Activated CD4-positive, alpha-beta T cell treated with anti-CD3 and anti-CD28 coated beads for 36 hours (primary cell): ENCODE results near the gene ZC3H10. TPM values are rescaled to one million over a fixed set of nuclear protein-coding genes. Genes with fewer than 3 reads are reported as not detected.
A peak's percentile ranks its signal among the peaks of the same experiment; 100 is the strongest.

Source experiments
- ATAC-seq: fragments of 200-7000 bp; cut with Tn5 transposase; one replicate; pipeline ENCODE4 v1.10.0; 2021; ENCODE audit warnings: mild to moderate bottlenecking, moderate library complexity
- CTCF ChIA-PET: fragments of 350-600 bp; sonication (Branson Sonifier 250); formaldehyde crosslinking; loops from one replicate; lab custom pipeline; 2021; ENCODE audit warnings: antibody characterized with exemption; lab: Charles Lee
- POLR2A ChIA-PET: fragments of 350-600 bp; sonication (Branson Sonifier 250); formaldehyde crosslinking; loops from one replicate; lab custom pipeline; 2021; ENCODE audit warnings: antibody characterized with exemption, inconsistent platforms; lab: Charles Lee
- DNase-seq: peaks from one replicate; pipeline ENCODE4 v3.0.0-alpha.2; 2020
- H3K27ac Mint-ChIP-seq: one replicate; pipeline ENCODE4 v1.8.0; 2021; ENCODE audit warnings: mixed read lengths
- H3K27me3 Mint-ChIP-seq: one replicate; pipeline ENCODE4 v1.8.0; 2021; ENCODE audit warnings: mixed read lengths
- H3K36me3 Mint-ChIP-seq: one replicate; pipeline ENCODE4 v1.8.0; 2021; ENCODE audit warnings: low read depth, mixed read lengths
- H3K4me1 Mint-ChIP-seq: one replicate; pipeline ENCODE4 v1.8.0; 2021; ENCODE audit warnings: mixed read lengths
- H3K4me3 Mint-ChIP-seq: one replicate; pipeline ENCODE4 v1.8.0; 2021; ENCODE audit warnings: mild to moderate bottlenecking, moderate library complexity, mixed read lengths
- H3K9me3 Mint-ChIP-seq: one replicate; pipeline ENCODE4 v1.8.0; 2021; ENCODE audit warnings: low read depth, mixed read lengths
- intact Hi-C, 2 experiments: fragments of 100-400 bp; cut with DNase I in 1 of 2; cut with micrococcal nuclease in 1 of 2; formaldehyde crosslinking; loops; one replicate each; pipeline versions ENCODE4 v1.14.2 to v1.15.1; 2022 to 2024; cut with DNase I, micrococcal nuclease
- total RNA-seq, 2 experiments: library from RNA; stranded (reverse); gene quantifications; one replicate each; pipeline ENCODE4 v1.2.3, GENCODE V29; 2021

ZC3H10 gene
- total RNA-seq, 2 experiments from 2014 or later, result 6.4 to 6.5 TPM

DNA sequence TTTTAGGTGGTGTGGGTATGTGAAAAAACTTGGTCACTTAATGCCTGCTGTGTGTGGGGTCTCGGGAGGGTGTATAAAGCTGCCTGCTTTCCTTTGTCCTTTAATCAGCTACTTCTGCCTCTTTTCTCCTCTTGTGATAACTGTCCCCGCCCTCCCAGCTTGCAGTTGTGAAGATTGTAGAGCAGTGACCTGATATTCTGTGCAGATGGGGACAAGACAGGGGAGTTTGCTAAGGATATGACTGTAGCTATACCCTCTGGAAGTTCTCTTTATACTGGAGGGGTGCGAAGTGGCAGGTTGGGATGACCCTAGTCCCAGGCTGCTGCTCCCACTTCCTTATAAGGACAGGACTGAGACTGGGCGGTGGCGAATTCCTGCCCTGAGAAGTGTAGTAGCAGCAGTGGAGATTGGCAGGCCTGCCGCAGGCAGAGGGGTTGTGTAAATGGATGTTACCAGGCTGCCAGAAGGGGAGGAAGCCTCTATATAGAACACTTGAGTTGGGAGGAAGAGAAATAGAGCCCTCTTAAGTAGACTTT lies 40.9 kb downstream of the ZC3H10 start:
- intact Hi-C loops, result loop anchor here (1.0 to 10.0 kb wide), 9 partner anchors 30 to 926 kb away; partner anchors contain the start of genes ZC3H10 (in 2 of the 2), CS (in 1 of the 2), ESYT1 (in 1 of the 2) and NAB2 (in 1 of the 2)
- peak; percentile 45 for DNase-seq
- H3K27ac Mint-ChIP-seq, result peak overlapping the region; percentile 96
- no peaks in the 10 kb centered on the region for H3K9me3 Mint-ChIP-seq
- peaks cover 60% of the 10 kb centered on the region for H3K36me3 Mint-ChIP-seq
- CTCF ChIA-PET, result interaction anchor here (0.5 to 1.8 kb wide), 14 partner anchors 8 to 224 kb away, joined by 3 to 10 read pairs (median 4); partner anchors contain the start of genes ESYT1 and SMARCC2
- ATAC-seq, result peak; percentile 1
- H3K4me3 Mint-ChIP-seq, result peak overlapping the region; percentile 99
- peaks cover 26% of the 10 kb centered on the region for H3K4me1 Mint-ChIP-seq
- H3K27me3 Mint-ChIP-seq, result no peaks in the 10 kb centered on the region
- POLR2A ChIA-PET, result interaction anchor here (1.4 to 4.4 kb wide), 2 partner anchors 31 to 41 kb away, joined by 9 to 19 read pairs; partner anchors contain the start of genes ESYT1 and ZC3H10

- ChIA-PET POLR2A (interaction anchor here (1.4 to 4.4 kb wide), 2 partner anchors 31 to 41 kb away, joined by 9 to 19 read pairs; partner anchors contain the start of genes ESYT1 and ZC3H10), CTCF (interaction anchor here (0.5 to 1.8 kb wide), 10 partner anchors 25 to 900 kb away, joined by 3 to 10 read pairs (median 3); partner anchors contain the start of genes ESYT1 and SMARCC2)
- peaks cover 64% of the 10 kb centered on the region for H3K36me3 Mint-ChIP-seq
- peak overlapping the region; percentile 96 for H3K27ac Mint-ChIP-seq
- DNase-seq (no peak), ATAC-seq (no peak)
- peaks cover 26% of the 10 kb centered on the region for H3K4me1 Mint-ChIP-seq
- H3K4me3 Mint-ChIP-seq, result peak overlapping the region; percentile 99
- H3K9me3 Mint-ChIP-seq, result no peaks in the 10 kb centered on the region
- no peaks in the 10 kb centered on the region for H3K27me3 Mint-ChIP-seq
- intact Hi-C loops, result loop anchor here (1.0 to 10.0 kb wide), 4 partner anchors 28 to 925 kb away; partner anchors contain the start of genes NAB2 (in 1 of the 2) and ZC3H10 (in 1 of the 2)
Observed at GRCh38 chr12:56159482-56160192, 41.6 kb downstream of the ZC3H10 start.

GRCh38 chr12:56160193-56160763 lies 42.2 kb downstream of the ZC3H10 start:
- Mint-ChIP-seq H3K4me3 (peak overlapping the region; percentile 99), H3K9me3 (no peaks in the 10 kb centered on the region), H3K4me1 (peaks cover 26% of the 10 kb centered on the region), H3K27me3 (no peaks in the 10 kb centered on the region), H3K36me3 (peaks cover 63% of the 10 kb centered on the region), H3K27ac (peak overlapping the region; percentile 96)
- ChIA-PET CTCF (interaction anchor here (0.6 to 1.6 kb wide), 6 partner anchors 31 to 900 kb away, joined by 3 to 6 read pairs (median 4); partner anchors contain the start of gene ESYT1), POLR2A (interaction anchor here (3.2 to 4.4 kb wide), 2 partner anchors 32 to 42 kb away, joined by 16 to 19 read pairs; partner anchors contain the start of genes ESYT1 and ZC3H10)
- ATAC-seq (peak; percentile 61), DNase-seq (peak; percentile 78)
- intact Hi-C loops, result loop anchor here in 1 of 2 experiments (1.0 kb wide), 1 partner anchor 27 kb away; no protein-coding TSS in a partner anchor

GRCh38 chr12:56160894-56161689 lies 43.0 kb downstream of the ZC3H10 start:
- ChIA-PET POLR2A (interaction anchor here (0.7 to 4.4 kb wide), 3 partner anchors 9 to 43 kb away, joined by 3 to 19 read pairs (median 16); partner anchors contain the start of genes ESYT1, MYL6B and ZC3H10), CTCF (interaction anchor here (0.6 to 3.0 kb wide), 10 partner anchors 10 to 517 kb away, joined by 3 to 18 read pairs (median 3); partner anchors contain the start of genes RNF41 and SMARCC2)
- Mint-ChIP-seq H3K27ac (peak overlapping the region; percentile 96), H3K9me3 (no peaks in the 10 kb centered on the region), H3K4me3 (peak overlapping the region; percentile 99), H3K27me3 (no peaks in the 10 kb centered on the region), H3K36me3 (peaks cover 62% of the 10 kb centered on the region), H3K4me1 (peaks cover 26% of the 10 kb centered on the region)
- ATAC-seq (no peak), DNase-seq (no peak)
- intact Hi-C loops, result loop anchor here in 1 of 2 experiments (1.0 kb wide), 1 partner anchor 26 kb away; no protein-coding TSS in a partner anchor

- Mint-ChIP-seq H3K4me3 (peak overlapping the region; percentile 99), H3K9me3 (no peaks in the 10 kb centered on the region), H3K36me3 (peaks cover 62% of the 10 kb centered on the region), H3K4me1 (peaks cover 26% of the 10 kb centered on the region), H3K27ac (peak overlapping the region; percentile 65), H3K27me3 (no peaks in the 10 kb centered on the region)
- ChIA-PET POLR2A (interaction anchor here (0.6 to 4.4 kb wide), 6 partner anchors 10 to 198 kb away, joined by 3 to 19 read pairs (median 6); partner anchors contain the start of genes ESYT1, MYL6B, STAT2 and ZC3H10), CTCF (interaction anchor here (0.8 to 3.0 kb wide), 10 partner anchors 11 to 517 kb away, joined by 3 to 18 read pairs (median 3); partner anchors contain the start of genes ANKRD52, RNF41 and SMARCC2)
- ATAC-seq, result no peak
- intact Hi-C loops, result no loop called here
- DNase-seq, result no peak
Observed at GRCh38 chr12:56161690-56162351, 43.8 kb downstream of the ZC3H10 start.

GRCh38 chr12:56162468-56163290 lies 44.6 kb downstream of the ZC3H10 start:
- H3K4me3 Mint-ChIP-seq, result no peak overlapping the region
- DNase-seq, result no peak
- no peak for ATAC-seq
- peaks cover 64% of the 10 kb centered on the region for H3K36me3 Mint-ChIP-seq
- H3K9me3 Mint-ChIP-seq, result no peaks in the 10 kb centered on the region
- ChIA-PET POLR2A (interaction anchor here (0.6 to 3.2 kb wide), 8 partner anchors 11 to 197 kb away, joined by 3 to 16 read pairs (median 6); partner anchors contain the start of genes ESYT1, STAT2 and ZC3H10), CTCF (interaction anchor here (0.7 to 3.0 kb wide), 8 partner anchors 10 to 133 kb away, joined by 3 to 18 read pairs (median 4); partner anchors contain the start of genes ANKRD52 and SMARCC2)
- no peaks in the 10 kb centered on the region for H3K27me3 Mint-ChIP-seq
- peaks cover 20% of the 10 kb centered on the region for H3K4me1 Mint-ChIP-seq
- peak overlapping the region; percentile 37 for H3K27ac Mint-ChIP-seq
- intact Hi-C loops, result no loop called here

DNA sequence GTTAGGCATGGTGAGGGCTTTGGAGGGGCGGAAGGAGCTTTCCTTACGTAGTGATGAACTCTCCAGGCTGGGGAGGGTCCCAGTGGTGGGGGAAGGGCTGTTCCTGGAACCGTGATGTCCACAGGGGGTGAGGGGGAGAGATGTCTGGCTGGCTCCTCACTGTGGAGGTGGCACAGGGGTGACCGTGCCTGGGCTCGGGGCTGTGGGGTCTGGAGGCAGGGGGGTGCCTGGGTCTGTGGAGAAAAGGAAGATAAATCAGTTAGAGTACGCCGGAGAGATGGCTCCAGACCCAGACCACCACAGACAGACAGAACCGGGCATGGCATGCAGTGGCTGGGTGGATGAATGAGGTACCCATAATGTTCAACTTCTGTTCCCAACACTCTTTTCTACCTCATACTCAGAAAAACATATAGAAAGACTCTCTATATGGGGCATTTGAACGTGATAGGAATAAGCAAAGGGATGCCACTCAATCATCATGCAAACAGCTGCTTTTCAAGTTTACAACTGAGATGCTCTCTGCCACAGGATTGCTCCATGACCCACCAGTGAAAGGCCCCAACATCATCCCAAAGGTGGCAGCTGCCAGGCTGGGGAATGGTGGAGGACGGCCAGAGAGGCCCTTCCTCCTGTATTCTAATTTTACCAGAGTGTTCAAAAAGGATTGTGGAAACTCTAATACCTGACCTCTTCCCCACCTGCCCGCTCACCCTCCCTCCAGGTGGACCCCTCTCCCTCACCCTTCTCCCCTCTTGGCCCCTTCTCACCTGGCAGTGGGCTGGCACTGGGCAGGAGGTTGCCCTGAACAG lies 45.7 kb downstream of the ZC3H10 start:
- no peaks in the 10 kb centered on the region for H3K9me3 Mint-ChIP-seq
- H3K4me1 Mint-ChIP-seq, result peaks cover 20% of the 10 kb centered on the region
- DNase-seq (no peak), ATAC-seq (no peak)
- H3K4me3 Mint-ChIP-seq, result no peak overlapping the region
- peaks cover 63% of the 10 kb centered on the region for H3K36me3 Mint-ChIP-seq
- POLR2A ChIA-PET, result interaction anchor here (0.6 to 3.2 kb wide), 6 partner anchors 12 to 45 kb away, joined by 3 to 16 read pairs (median 5); partner anchors contain the start of genes ESYT1 and ZC3H10
- no peaks in the 10 kb centered on the region for H3K27me3 Mint-ChIP-seq
- H3K27ac Mint-ChIP-seq, result no peak overlapping the region
- CTCF ChIA-PET, result interaction anchor here (1.4 to 3.0 kb wide), 3 partner anchors 9 to 25 kb away, joined by 4 to 18 read pairs (median 7); partner anchors contain the start of gene SMARCC2
- intact Hi-C loops, result no loop called here

- Mint-ChIP-seq H3K27ac (no peak overlapping the region), H3K9me3 (no peaks in the 10 kb centered on the region), H3K36me3 (peaks cover 61% of the 10 kb centered on the region), H3K4me3 (no peak overlapping the region), H3K27me3 (no peaks in the 10 kb centered on the region), H3K4me1 (peaks cover 20% of the 10 kb centered on the region)
- intact Hi-C loops, result no loop called here
- ChIA-PET CTCF (no interaction called here), POLR2A (interaction anchor here (0.7 to 1.1 kb wide), 4 partner anchors 20 to 131 kb away, joined by 3 to 4 read pairs (median 4); partner anchors contain the start of gene RNF41)
- DNase-seq, result no peak
- no peak for ATAC-seq
Observed at GRCh38 chr12:56164345-56164729, 46.3 kb downstream of the ZC3H10 start.
